Sciatic nerve (tissue), 2 donors: ENCODE measurements around the gene CUL4A. TPM values are rescaled to one million over a fixed set of nuclear protein-coding genes. Genes with fewer than 3 reads are reported as not detected.

ENCODE experiments used
- ATAC-seq: fragments of 200-7000 bp; cut with Tn5 transposase; one replicate; pipeline ENCODE4 v1.9.1; 2020; ENCODE audit warnings: mild to moderate bottlenecking, moderate library complexity
- DNase-seq: peaks from one replicate; pipeline ENCODE4 v3.0.0-alpha.2; 2020; ENCODE audit warnings: low spot score
- intact Hi-C: fragments of 100-400 bp; cut with DNase I; formaldehyde crosslinking; loops from one replicate; pipeline ENCODE4 v1.14.2; 2022
- total RNA-seq: library from RNA; stranded (reverse); fragmentation: NEBNext Ultra II Directional; extraction: Animal tissue kit (Norgen Biotek cat#: 25700); gene quantifications from one replicate; pipeline ENCODE4 v1.2.1, GENCODE V29; 2021
- donor health status: DM: no; HTN: no; CAD: no.
- donor health status: DM: no; HTN: no; CAD: no.

CUL4A gene
- total RNA-seq, 1 donor from 2014 or later, result 62.3 TPM

DNA sequence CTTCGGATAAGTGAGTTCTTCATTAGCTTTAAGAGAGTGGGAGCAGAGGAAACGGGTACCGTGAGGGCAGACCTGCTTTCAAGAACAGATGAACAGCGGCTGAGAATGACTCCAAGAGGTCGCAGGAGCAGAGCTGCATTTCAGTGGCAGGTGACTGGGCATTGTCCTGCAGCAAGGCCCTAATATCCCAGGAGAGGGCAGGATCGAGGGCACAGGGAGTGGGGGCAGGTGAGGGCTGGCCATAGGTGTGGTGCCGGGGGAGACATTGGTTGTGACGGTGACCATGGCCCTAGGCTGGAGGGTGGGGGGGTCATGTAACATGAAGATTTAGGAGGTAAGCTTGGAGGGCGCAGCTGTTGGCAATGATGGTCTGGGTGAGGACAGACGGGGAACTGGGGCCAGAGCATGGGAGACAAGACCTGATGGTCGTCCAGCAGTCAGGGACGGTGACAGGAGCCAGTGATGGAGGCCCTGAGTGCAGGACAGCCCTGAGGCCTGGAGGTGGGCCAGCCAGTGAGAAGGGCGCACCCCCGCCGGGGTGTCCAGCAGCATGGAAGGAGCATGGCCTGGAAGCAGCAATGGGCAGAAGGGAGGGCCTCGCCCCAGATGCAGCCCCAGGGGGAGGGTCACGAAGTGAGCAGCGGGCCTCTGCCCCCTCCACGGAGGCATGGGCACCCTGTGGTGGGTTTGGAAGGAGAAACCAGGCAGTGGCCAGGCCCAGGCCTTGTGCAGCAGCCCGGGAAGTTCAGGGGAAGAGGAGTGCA lies 58.4 kb downstream of the CUL4A start:
- ATAC-seq (peak; percentile 46), DNase-seq (no peak)
- intact Hi-C loops, result no loop called here

DNA sequence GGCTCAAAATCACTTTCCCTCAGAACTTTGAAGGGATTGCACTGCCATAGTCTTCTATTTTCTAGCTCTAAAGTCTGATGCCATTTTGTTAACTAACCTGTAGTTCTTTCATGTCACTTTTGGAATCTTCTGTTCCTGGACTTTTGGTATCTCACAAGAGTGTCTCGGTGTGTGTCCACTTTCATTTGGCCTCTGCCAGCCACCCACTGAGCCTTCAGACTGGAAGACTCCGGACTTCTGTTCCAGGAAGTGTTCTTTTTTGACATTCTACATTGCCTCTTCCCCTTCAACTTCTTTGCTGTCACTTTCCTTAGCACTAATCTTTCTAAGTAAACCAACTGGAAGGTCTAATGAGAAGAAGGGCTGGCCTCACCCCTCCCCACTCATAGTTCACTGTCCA lies 62.6 kb downstream of the CUL4A start:
- DNase-seq (no peak), ATAC-seq (no peak)
- intact Hi-C loops, result no loop called here

DNA sequence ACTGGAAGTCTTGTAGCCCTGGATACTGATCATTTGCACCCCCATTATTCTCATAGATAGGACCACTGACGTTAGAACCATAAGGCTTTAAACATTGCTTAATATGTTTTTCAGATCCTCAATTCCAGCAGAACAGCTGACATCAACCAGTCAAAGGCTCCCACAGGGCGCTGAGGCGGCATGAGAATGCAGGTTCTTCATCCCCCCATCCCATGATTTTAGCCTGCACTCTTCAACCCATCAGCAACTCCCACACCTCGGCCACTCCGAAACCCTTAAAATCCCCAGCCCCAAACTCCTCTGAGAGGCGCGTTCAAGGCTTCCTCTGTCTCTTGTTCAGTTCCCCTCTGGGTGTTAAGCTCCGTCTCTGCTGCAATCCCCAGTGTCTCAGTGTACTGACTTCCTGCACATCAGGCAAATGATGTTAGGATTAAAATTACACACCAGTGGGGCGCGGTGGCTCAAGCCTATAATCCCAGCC lies 63.3 kb downstream of the CUL4A start:
- intact Hi-C loops, result no loop called here
- ATAC-seq, result peak; percentile 39
- no peak for DNase-seq

DNA sequence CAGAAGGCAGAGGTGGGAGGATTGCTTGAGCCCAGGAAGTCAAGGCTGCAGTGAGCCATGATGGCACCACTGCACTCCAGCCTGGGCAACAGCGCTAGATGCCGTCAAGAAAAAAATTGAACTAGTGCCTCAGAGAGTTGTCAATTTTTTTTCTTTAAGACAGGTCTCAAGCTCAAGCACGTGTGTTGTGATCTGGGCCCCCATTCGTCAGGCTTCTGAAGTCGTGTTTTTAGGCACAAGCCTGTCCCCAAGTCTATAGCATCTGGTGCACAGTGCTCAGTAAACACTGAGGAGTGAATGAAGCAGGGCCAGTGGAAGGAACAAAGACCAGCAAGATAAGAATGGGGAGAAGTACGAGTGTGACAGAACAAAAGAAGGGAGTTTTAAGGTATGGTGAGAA lies 63.9 kb downstream of the CUL4A start:
- no peak for ATAC-seq
- intact Hi-C loops, result no loop called here
- DNase-seq, result no peak

DNA sequence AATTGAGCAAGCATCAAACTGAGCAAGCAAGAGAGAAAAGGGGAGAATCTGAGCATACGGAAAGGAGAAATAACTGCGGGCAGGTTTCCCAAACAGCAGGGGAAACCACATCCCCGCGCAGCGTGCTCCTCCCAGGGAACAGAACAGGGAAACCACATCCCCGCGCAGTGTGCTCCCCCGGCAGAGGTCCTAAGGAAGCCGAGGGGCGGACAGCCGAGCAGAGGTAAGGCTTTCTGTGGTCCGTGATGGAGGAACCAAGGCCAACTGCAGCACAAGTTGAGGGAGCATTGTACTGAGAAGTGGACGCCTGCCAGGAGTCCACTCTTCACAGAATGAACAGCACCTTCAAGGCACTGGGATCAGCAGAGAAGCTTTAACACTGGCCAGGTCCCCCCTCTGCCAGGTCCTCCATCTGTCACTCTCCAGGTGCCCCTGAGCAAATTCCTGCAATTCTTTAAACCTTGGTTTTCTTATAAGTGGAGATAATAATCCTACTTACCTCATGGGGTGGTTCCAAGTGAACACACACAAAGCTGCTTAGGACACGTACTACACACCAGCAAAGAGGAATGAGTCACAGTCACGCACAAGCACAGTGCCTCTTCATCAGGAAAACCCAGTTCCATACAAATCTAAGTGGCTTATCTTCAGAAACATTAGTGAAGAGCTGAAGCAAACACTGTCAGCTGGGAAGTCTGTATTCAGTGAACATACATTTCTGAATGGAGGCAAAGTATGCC lies 64.6 kb downstream of the CUL4A start:
- intact Hi-C loops, result no loop called here
- DNase-seq (no peak), ATAC-seq (peak; percentile 39)

DNA sequence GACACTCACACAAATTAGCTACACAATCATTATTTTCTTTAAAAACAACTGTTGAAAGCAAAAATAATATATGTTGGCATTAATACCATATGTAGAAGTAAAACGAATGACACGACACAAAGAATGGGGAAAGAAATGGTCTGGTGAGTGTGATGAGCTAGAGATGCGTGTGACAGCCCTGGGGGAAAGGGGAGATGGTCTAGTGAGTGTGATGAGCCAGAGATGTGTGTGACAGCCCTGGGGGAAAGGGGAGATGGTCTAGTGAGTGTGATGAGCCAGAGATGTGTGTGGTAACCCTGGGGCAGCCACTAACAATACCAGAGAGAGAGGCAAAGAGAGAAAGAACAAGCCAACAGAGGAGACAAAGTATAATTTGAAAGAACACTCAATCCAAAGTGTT lies 65.3 kb downstream of the CUL4A start:
- ATAC-seq, result no peak

DNA sequence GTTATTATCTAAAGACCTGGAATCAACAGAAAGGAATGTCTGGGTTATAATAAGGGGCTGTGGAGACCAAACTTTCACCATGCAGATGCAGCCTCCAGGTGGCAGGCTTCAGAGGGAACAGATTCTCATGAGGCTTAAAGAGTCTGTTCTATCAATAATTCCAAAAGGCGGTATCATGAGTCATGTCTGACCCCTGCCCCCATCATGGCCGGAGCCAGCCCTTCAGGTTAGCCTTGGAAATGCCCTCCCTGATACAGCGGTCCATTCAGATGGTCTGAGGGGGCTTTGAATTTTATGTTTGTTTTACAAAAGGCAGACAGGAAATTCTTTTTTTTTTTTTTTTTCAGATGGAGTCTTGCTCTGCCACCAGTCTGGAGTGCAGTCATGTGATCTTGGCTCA lies 66.0 kb downstream of the CUL4A start:
- no peak for DNase-seq
- peak; percentile 45 for ATAC-seq
- intact Hi-C loops, result no loop called here

More for the DNA sequence above, 65.3 kb downstream of the CUL4A start:
- DNase-seq, result no peak
- intact Hi-C loops, result no loop called here

DNA sequence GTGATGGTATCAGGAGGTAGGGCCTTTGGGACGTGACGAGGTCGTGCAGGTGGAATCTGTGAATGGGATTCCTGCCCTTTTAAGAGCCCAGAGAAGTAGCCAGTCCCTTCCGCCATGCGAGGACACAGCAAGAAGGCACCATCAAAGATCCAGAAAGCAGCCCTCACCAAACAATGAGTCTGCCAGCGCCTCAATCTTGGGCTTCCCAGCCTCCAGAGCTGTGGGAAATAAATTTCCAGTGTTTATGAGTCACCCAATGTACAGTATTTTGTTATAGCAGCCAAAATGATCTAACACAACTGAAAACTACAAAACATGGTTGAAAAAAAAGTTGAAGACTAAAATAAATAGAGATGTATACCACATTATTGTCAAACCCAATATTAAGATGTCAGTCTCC lies 70.7 kb downstream of the CUL4A start:
- ATAC-seq (no peak), DNase-seq (no peak)
- intact Hi-C loops, result no loop called here

DNA sequence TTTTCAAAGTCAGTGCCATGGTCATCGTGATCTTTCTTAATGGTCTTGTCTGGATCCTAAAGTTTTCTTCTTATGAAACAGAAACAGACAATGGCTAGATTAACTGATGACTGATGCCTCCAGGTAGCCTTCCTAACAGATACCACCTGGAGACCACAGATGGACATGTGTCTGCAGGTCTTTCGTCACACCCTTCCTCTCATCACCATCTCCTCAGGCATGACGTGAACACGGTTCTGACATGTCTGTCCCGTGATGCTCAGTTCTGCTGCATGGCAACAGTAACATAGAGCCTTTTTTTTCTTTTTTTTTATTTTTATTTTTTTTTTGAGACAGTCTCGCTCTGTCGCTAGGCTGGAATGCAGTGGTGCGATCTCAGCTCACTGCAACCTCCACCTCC lies 74.5 kb downstream of the CUL4A start:
- DNase-seq (no peak), ATAC-seq (no peak)
- intact Hi-C loops, result no loop called here

DNA sequence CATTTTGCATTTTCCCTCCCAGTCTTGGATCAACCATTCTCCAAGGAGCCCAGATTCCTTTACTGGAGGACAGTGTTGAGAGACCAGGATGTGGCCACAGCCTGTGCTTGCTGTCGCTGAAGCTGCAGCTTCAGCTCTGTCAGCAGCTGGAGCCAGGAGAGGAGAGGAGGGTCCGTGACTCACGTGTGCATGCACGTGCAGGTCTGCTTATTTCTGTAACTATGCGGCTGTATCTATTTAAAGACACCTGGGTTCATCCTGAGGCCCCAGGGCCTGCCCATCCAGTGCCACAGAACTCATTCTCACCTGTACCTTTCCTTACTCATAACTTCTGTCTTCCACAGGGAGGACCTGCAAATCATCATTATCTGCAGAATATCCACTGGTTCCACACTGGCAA lies 79.5 kb downstream of the CUL4A start:
- ATAC-seq (no peak), DNase-seq (no peak)
- intact Hi-C loops, result no loop called here

DNA sequence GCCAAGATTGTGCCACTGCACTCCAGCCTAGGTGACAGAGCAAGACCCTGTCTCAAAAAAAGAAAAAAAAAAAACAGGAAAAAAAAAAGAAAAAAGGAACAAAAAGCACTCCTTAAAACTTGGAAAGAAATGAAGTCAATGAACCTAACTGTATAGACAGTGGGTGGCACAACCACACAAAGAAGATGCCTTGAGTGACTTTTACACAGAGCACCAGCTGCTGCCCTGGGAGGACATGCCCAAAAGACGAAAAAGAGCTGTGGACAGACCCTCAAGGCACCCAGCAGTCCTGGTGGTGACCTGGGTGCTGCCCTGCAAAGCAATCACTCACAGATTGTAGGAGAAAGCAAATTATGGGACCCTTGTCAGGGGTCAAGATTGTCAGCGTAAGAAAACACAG lies 81.7 kb downstream of the CUL4A start:
- ATAC-seq (no peak), DNase-seq (no peak)
- intact Hi-C loops, result no loop called here

DNA sequence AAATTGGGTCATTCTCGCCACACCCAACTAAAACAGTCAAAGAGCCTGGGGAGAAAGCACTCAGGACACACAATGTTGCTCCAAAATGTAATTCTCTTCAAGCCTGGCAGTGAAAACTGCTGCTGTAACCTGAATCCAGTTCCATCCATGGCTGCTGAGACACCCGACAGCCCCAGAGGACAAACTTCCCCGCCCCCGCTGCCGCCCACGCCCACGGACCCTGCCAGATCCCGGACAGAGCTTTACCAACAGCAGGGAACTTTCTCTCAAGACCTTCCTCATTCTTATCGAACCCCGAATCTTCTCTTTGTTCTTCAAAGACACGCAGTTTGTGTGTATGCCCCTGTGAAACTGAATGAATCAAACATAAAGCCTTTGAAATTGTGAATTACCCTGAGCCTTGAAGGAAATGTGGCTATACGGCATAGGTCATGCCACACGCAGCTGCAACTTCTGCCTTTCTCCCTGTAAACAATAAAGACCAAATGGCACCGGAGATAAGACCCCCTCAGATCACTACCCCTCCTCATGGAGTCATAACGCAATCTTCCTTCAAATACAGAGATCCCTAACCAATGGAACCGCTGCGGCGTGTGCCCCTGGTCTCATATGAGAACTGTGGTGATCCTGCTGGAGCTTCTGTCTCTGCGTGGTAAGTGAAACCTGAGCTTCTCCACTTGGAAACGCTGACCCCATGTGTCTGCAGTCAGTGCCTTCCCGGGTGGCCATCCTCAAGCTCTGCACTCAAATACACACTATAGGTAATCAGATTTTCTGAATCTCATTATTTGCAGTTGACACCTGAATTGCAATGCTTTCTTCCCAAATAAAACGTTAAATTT lies 82.8 kb downstream of the CUL4A start:
- ATAC-seq, result no peak
- no peak for DNase-seq
- intact Hi-C loops, result no loop called here

DNA sequence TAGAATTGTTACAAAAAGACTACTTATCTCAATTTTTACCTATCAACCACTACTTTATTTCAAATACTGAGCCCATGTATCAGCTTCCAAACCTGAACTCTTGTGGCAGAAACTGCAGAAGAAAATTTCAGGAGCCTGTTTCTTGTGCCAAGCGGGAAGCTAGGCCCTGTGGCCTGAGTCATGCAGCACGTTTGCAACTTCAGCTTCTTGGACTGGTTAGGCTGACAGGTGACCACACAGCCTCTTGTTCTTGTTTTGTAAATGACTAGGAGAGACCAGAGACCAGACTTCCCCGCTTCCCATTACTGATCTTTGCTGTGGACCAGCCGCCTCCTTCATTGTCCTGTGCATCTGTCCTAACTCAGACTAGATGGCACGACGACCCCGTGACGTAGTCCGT lies 84.3 kb downstream of the CUL4A start:
- ATAC-seq (no peak), DNase-seq (no peak)
- intact Hi-C loops, result no loop called here

DNA sequence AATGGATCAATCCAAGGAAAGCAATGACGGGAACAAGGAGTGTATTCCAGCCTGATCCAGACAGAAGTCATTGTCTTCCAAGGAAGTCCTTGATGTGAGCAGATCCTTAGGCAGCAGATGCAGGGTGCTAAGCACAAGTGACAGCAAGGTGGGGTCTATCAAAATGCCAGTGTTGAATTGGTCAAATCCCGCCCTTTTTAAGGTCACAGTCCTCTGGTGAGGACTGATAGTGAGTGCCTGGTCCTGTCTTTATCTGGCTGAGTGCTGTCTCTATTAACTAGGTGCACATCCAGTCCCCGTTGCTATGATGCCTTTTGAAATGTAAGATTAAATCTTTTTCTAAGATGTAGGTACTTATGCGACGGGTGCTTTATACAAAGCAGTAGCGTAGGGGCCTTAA lies 86.4 kb downstream of the CUL4A start:
- ATAC-seq, result no peak
- intact Hi-C loops, result no loop called here
- no peak for DNase-seq

DNA sequence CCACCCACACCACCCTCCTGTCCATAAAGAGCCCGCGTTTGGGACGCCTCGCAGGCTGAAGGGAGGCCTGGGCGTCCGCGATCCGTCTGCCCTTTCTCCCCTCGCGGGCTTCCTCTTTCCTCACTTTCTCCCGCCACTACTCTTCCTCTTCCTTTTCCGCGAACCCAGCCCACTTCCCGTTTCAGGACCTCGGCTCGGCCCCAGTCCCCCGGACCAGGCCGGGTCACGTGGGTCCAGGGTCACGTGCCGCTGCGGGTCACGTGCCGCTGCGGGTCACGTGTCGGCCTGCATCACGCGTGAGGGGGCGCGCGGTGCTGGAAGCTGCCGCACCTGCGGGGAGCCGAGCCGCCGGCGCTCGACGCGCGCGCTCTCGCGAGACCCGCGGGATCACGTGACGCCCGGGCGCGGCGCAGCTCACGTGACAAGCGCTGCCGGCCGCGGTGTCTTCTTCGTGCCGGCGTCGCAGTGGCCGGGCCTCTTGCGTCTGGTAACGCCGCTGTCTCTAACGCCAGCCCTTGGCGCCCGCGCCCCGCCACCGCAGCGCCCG lies 87.5 kb downstream of the CUL4A start, which contains the start of gene LAMP1:
LAMP1 (plus strand) TSS at position 417 of the 547 bp plus-strand sequence. CDS start 196 bp downstream, outside the sequence.
- intact Hi-C loops, result no loop called here
- ATAC-seq (peak; percentile 97), DNase-seq (peak; percentile 99)

DNA sequence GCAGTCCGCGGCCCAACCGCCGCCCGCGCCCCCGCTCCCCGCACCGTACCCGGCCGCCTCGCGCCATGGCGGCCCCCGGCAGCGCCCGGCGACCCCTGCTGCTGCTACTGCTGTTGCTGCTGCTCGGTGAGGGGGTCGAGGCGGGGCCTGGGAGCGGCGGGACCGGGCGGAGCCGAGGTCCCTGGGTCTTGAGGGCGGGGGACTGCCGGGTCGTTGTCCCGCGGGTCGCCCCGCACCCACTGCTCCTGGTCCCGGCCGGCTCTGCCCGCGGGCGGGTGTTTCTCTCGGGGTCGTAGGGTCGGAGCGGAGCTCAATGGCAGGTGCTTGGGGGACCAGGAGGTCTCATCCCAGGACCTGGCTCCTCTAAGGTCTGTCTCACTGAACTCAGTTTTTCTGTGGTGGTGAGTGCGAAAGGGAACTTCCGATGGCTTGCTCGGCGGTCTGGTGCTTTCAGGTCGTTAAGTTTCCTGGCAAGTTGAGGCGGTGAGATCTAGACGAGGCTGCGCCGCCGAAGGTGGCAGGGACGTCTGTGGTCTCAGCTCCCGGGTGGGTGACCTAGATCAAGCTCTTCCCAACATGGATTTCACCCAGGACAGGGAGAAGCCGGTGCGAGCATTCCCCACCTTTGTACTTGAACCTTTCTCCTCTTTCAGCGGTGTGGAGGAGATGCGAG lies 88.1 kb downstream of the CUL4A start:
- DNase-seq (no peak), ATAC-seq (peak; percentile 5)
- intact Hi-C loops, result no loop called here

DNA sequence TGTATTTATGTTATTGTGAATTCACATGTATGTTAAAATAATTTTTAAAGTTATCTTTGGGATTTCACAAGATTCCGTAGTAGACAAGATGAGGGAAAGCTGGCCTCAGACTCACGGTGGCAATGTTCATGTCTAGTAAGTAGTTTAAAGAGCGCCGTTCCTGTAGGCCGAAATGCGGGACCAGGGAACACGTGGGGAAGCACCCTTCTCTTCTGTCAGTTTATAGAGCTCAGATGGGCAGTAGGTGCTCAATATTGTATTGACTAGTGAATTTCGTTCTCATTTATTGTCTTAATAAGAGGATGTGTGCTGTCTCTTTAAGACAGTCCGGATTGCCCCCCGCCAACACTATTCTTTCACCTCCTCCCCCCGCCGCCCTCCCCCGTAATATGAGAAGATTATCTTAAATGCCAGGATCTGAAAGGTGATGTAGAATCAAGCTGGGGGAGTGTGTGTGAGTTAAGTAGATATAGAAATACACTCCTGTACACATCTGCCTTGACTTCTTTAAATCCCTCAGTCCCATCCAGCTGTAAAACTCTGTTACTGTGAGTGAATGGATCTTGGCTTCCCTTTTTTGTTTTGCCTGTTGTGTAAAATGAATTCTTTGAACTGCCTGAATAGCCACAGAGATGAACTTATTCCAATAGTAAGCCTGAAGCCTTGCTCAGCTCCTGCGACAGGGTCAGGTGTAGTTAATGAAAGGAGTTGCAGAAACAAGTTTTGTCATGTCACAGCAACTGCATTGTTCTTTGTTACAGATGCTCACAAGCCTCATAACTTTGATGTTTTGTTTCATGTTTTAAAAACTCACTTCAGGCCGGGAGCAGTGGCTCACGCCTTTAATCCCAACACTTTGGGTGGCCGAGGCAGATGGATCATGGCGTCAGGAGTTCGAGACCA lies 88.9 kb downstream of the CUL4A start:
- intact Hi-C loops, result no loop called here
- DNase-seq, result no peak
- no peak for ATAC-seq

DNA sequence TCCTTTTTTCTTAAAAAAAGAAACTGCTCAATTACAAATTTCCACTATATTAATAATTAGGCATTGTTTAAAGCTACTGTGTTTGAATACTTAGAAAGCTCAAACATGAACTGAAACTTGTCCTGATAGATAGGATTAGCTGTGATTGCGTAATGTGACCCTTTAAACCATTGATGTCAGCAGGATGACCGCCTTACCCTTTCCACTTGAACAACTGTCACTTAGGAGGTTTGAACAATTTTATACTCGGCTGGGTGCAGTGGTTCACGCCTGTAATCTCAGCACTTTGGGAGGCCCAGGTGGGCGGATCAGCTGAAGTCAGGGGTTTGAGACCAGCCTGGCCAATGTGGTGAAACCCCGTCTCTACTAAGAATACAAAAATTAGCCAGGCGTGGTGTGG lies 90.5 kb downstream of the CUL4A start:
- ATAC-seq (no peak), DNase-seq (no peak)
- intact Hi-C loops, result no loop called here
